ENCODE measurements around the gene TRERF1. TPM values are rescaled to one million over a fixed set of nuclear protein-coding genes. Genes with fewer than 3 reads are reported as not detected.

TRERF1 gene
- total and polyA plus RNA-seq, 9 donors, result 5.1 to 13.8 (median 9.7) TPM

- Histone ChIP-seq H3K4me3 (ENCODE audit: low read length) (no peak overlapping the region), H3K36me3 (ENCODE audit: control insufficient read depth, insufficient read depth, low read length) (peaks cover 19% of the 10 kb centered on the region), H3K27me3 (ENCODE audit: control insufficient read depth, insufficient read depth, low read length) (no peaks in the 10 kb centered on the region), H3K9me3 (replicated peaks; ENCODE audit: control insufficient read depth, low read depth, low read length) (no peaks in the 10 kb centered on the region), H3K4me1 (ENCODE audit: control insufficient read depth, insufficient read depth, low read length) (no peaks in the 10 kb centered on the region), H3K27ac (ENCODE audit: low read length) (no peak overlapping the region)
- DNase-seq, result no peak
- 70% methylated on average over 2 of the region's 4 CpGs for WGBS (ENCODE audit: insufficient coverage)
Measured at GRCh38 chr6:42269974-42270510, 181.7 kb downstream of the TRERF1 start.

- Histone ChIP-seq H3K27me3 (ENCODE audit: control insufficient read depth, insufficient read depth, low read length) (no peaks in the 10 kb centered on the region), H3K36me3 (ENCODE audit: control insufficient read depth, insufficient read depth, low read length) (peaks cover 23% of the 10 kb centered on the region), H3K4me1 (ENCODE audit: control insufficient read depth, insufficient read depth, low read length) (peaks cover 4% of the 10 kb centered on the region), H3K9me3 (replicated peaks; ENCODE audit: control insufficient read depth, low read depth, low read length) (no peaks in the 10 kb centered on the region), H3K4me3 (ENCODE audit: low read length) (no peak overlapping the region), H3K27ac (ENCODE audit: low read length) (no peak overlapping the region)
- DNase-seq, result no peak
- WGBS (ENCODE audit: insufficient coverage), result 50% methylated on average over 3 of the region's 6 CpGs
Measured at GRCh38 chr6:42269553-42269952, 182.2 kb downstream of the TRERF1 start.

GRCh38 chr6:42268835-42269204 is 182.9 kb downstream of the TRERF1 start:
- WGBS (ENCODE audit: insufficient coverage), result 96% methylated on average over 7 of the region's 7 CpGs
- H3K27ac ChIP-seq (ENCODE audit: low read length), result no peak overlapping the region
- H3K27me3 ChIP-seq (ENCODE audit: control insufficient read depth, insufficient read depth, low read length), result no peaks in the 10 kb centered on the region
- no peak overlapping the region for H3K4me3 ChIP-seq (ENCODE audit: low read length)
- peaks cover 9% of the 10 kb centered on the region for H3K4me1 ChIP-seq (ENCODE audit: control insufficient read depth, insufficient read depth, low read length)
- no peak for DNase-seq
- no peaks in the 10 kb centered on the region for H3K9me3 ChIP-seq (replicated peaks; ENCODE audit: control insufficient read depth, low read depth, low read length)
- H3K36me3 ChIP-seq (ENCODE audit: control insufficient read depth, insufficient read depth, low read length), result peaks cover 27% of the 10 kb centered on the region

- Histone ChIP-seq H3K27me3 (ENCODE audit: control insufficient read depth, insufficient read depth, low read length) (no peaks in the 10 kb centered on the region), H3K27ac (ENCODE audit: low read length) (no peak overlapping the region), H3K9me3 (replicated peaks; ENCODE audit: control insufficient read depth, low read depth, low read length) (no peaks in the 10 kb centered on the region), H3K36me3 (ENCODE audit: control insufficient read depth, insufficient read depth, low read length) (peaks cover 31% of the 10 kb centered on the region), H3K4me3 (ENCODE audit: low read length) (no peak overlapping the region), H3K4me1 (ENCODE audit: control insufficient read depth, insufficient read depth, low read length) (peaks cover 9% of the 10 kb centered on the region)
- 92% methylated on average over 11 of the region's 14 CpGs for WGBS (ENCODE audit: insufficient coverage)
- no peak for DNase-seq
Measured at GRCh38 chr6:42268016-42268834, 183.5 kb downstream of the TRERF1 start.

GRCh38 chr6:42266538-42266937 is 185.2 kb downstream of the TRERF1 start:
- H3K4me1 ChIP-seq (ENCODE audit: control insufficient read depth, insufficient read depth, low read length), result peaks cover 12% of the 10 kb centered on the region
- peaks cover 35% of the 10 kb centered on the region for H3K36me3 ChIP-seq (ENCODE audit: control insufficient read depth, insufficient read depth, low read length)
- no peaks in the 10 kb centered on the region for H3K9me3 ChIP-seq (replicated peaks; ENCODE audit: control insufficient read depth, low read depth, low read length)
- no peak overlapping the region for H3K4me3 ChIP-seq (ENCODE audit: low read length)
- whole genome bisulfite sequencing (ENCODE audit: insufficient coverage), result no CpG with 5 or more reads among the region's 1 CpG
- H3K27me3 ChIP-seq (ENCODE audit: control insufficient read depth, insufficient read depth, low read length), result no peaks in the 10 kb centered on the region
- no peak overlapping the region for H3K27ac ChIP-seq (ENCODE audit: low read length)
- DNase-seq, result no peak

GRCh38 chr6:42264852-42265390 is 186.8 kb downstream of the TRERF1 start:
- 96% methylated on average over 4 of the region's 5 CpGs for WGBS (ENCODE audit: insufficient coverage)
- no peak for DNase-seq
- H3K4me3 ChIP-seq (ENCODE audit: low read length), result no peak overlapping the region
- H3K27me3 ChIP-seq (ENCODE audit: control insufficient read depth, insufficient read depth, low read length), result no peaks in the 10 kb centered on the region
- no peaks in the 10 kb centered on the region for H3K9me3 ChIP-seq (replicated peaks; ENCODE audit: control insufficient read depth, low read depth, low read length)
- H3K36me3 ChIP-seq (ENCODE audit: control insufficient read depth, insufficient read depth, low read length), result peaks cover 35% of the 10 kb centered on the region
- H3K4me1 ChIP-seq (ENCODE audit: control insufficient read depth, insufficient read depth, low read length), result peaks cover 26% of the 10 kb centered on the region
- H3K27ac ChIP-seq (ENCODE audit: low read length), result no peak overlapping the region

- 46% methylated on average over 9 of the region's 10 CpGs for WGBS (ENCODE audit: insufficient coverage)
- Histone ChIP-seq H3K4me3 (ENCODE audit: low read length) (no peak overlapping the region), H3K4me1 (ENCODE audit: control insufficient read depth, insufficient read depth, low read length) (peaks cover 28% of the 10 kb centered on the region), H3K36me3 (ENCODE audit: control insufficient read depth, insufficient read depth, low read length) (peaks cover 34% of the 10 kb centered on the region), H3K27ac (ENCODE audit: low read length) (peak overlapping the region; percentile 42), H3K9me3 (replicated peaks; ENCODE audit: control insufficient read depth, low read depth, low read length) (no peaks in the 10 kb centered on the region), H3K27me3 (ENCODE audit: control insufficient read depth, insufficient read depth, low read length) (no peaks in the 10 kb centered on the region)
- DNase-seq, result peak; percentile 48
Measured at GRCh38 chr6:42264162-42264851, 187.4 kb downstream of the TRERF1 start.

- Histone ChIP-seq H3K27me3 (ENCODE audit: control insufficient read depth, insufficient read depth, low read length) (no peaks in the 10 kb centered on the region), H3K36me3 (ENCODE audit: control insufficient read depth, insufficient read depth, low read length) (peaks cover 24% of the 10 kb centered on the region), H3K4me3 (ENCODE audit: low read length) (no peak overlapping the region), H3K27ac (ENCODE audit: low read length) (no peak overlapping the region), H3K9me3 (replicated peaks; ENCODE audit: control insufficient read depth, low read depth, low read length) (no peaks in the 10 kb centered on the region), H3K4me1 (ENCODE audit: control insufficient read depth, insufficient read depth, low read length) (peaks cover 28% of the 10 kb centered on the region)
- 70% methylated on average over 11 of the region's 24 CpGs for WGBS (ENCODE audit: insufficient coverage)
- no peak for DNase-seq
Measured at GRCh38 chr6:42263165-42263728, 188.5 kb downstream of the TRERF1 start.

- H3K9me3 ChIP-seq (replicated peaks; ENCODE audit: control insufficient read depth, low read depth, low read length), result no peaks in the 10 kb centered on the region
- peaks cover 28% of the 10 kb centered on the region for H3K4me1 ChIP-seq (ENCODE audit: control insufficient read depth, insufficient read depth, low read length)
- H3K4me3 ChIP-seq (ENCODE audit: low read length), result no peak overlapping the region
- H3K27ac ChIP-seq (ENCODE audit: low read length), result peak overlapping the region; percentile 35
- peaks cover 24% of the 10 kb centered on the region for H3K36me3 ChIP-seq (ENCODE audit: control insufficient read depth, insufficient read depth, low read length)
- DNase-seq, result peak; percentile 46
- no peaks in the 10 kb centered on the region for H3K27me3 ChIP-seq (ENCODE audit: control insufficient read depth, insufficient read depth, low read length)
- WGBS (ENCODE audit: insufficient coverage), result 20% methylated on average over 1 of the region's 11 CpGs
Measured at GRCh38 chr6:42260972-42261371, 190.8 kb downstream of the TRERF1 start.

- Histone ChIP-seq H3K27me3 (ENCODE audit: control insufficient read depth, insufficient read depth, low read length) (no peaks in the 10 kb centered on the region), H3K9me3 (replicated peaks; ENCODE audit: control insufficient read depth, low read depth, low read length) (no peaks in the 10 kb centered on the region), H3K27ac (ENCODE audit: low read length) (no peak overlapping the region), H3K4me1 (ENCODE audit: control insufficient read depth, insufficient read depth, low read length) (peaks cover 28% of the 10 kb centered on the region), H3K36me3 (ENCODE audit: control insufficient read depth, insufficient read depth, low read length) (peaks cover 25% of the 10 kb centered on the region), H3K4me3 (ENCODE audit: low read length) (no peak overlapping the region)
- WGBS (ENCODE audit: insufficient coverage), result 46% methylated on average over 4 of the region's 7 CpGs
- peak; percentile 55 for DNase-seq
Measured at GRCh38 chr6:42260396-42260888, 191.3 kb downstream of the TRERF1 start.

Measured in muscle of leg (tissue), 11 donors.